Ascending aorta (tissue), 2 donors: ENCODE data around the gene SEC24D. TPM values are rescaled to one million over a fixed set of nuclear protein-coding genes. Genes with fewer than 3 reads are reported as not detected.

Experiments
- DNase-seq, 2 donors: peaks; one replicate each; pipeline ENCODE4 v3.0.0-alpha.2; 2019; ENCODE audit warnings: low spot score in 2 of 2
- H3K27ac ChIP-seq, 2 donors: fragments of 200-600 bp; sonication (generic); one replicate each; pipeline ENCODE4 v1.5.1; 2016 to 2017; ENCODE audit warnings: mild to moderate bottlenecking in 1 of 2
- H3K27me3 ChIP-seq: fragments of 200-600 bp; sonication (generic); one replicate; pipeline ENCODE4 v1.5.1; 2017
- H3K36me3 ChIP-seq, 2 donors: fragments of 200-600 bp; sonication (generic); one replicate each; pipeline ENCODE4 v1.5.1; 2016
- H3K4me1 ChIP-seq, 2 donors: fragments of 200-600 bp; sonication (generic); one replicate each; pipeline ENCODE4 v1.5.1; 2016 to 2017; ENCODE audit warnings: mild to moderate bottlenecking in 1 of 2
- H3K4me3 ChIP-seq, 2 donors: fragments of 200-600 bp; sonication (generic); one replicate each; pipeline ENCODE4 v1.5.1; 2016 to 2017; ENCODE audit warnings: mild to moderate bottlenecking in 1 of 2
- H3K9me3 ChIP-seq, 2 donors: fragments of 200-600 bp; sonication (generic); one replicate each; pipeline ENCODE4 v1.5.1; 2016
- intact Hi-C: fragments of 100-400 bp; cut with DNase I; formaldehyde crosslinking; loops from one replicate; pipeline ENCODE4 v1.15.1; 2023
- total RNA-seq: library from RNA; depleted of rRNA; stranded (reverse); fragments of >200 nt; gene quantifications from one replicate; pipeline ENCODE4 v1.1.0, GENCODE V29; 2016
- TF ChIP-seq, protein P1 (sequence below), 3 experiments: fragments of 200-600 bp in 2 of 3; fragments of 450-650 bp in 1 of 3; sonication (generic) in 2 of 3; IDR thresholded peaks; one replicate each; pipeline ENCODE4 v1.5.1; 2016 to 2019; ENCODE audit warnings: antibody characterized with exemption in 3 of 3, mild to moderate bottlenecking in 1 of 3, moderate library complexity in 1 of 3

Gene SEC24D
- total RNA-seq, 1 donor from 2014 or later = 108 TPM

DNA sequence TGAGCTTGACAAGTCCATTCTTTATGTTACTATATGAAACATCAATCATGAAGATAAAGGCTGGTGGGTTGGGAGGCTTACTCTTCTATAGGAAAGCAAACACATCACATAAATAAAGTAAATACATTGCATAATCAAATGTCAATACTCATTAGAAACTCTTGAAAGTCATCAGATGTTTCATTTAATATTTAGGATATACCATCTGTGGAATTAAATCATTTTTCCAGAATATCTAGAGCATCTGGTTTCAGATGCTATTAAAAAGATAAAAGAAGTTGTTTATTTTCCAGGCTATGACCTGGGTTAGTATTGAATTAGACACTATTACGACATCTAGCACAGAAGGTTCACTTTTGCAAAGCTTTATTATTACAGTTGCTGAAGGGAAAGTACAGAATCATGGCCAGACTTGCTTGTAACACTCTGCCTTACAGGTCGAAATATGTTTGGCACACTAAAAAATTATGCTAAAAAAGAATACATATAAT lies 78.1 kb downstream of the SEC24D start:
- DNase-seq = no peak
- no peaks in the 10 kb centered on the region for H3K27me3 ChIP-seq
- intact Hi-C loops = no loop called here
- H3K9me3 ChIP-seq = no peaks in the 10 kb centered on the region
- no peak overlapping the region for H3K4me3 ChIP-seq
- peaks cover 0 to 5% of the 10 kb centered on the region in 2 donors for H3K36me3 ChIP-seq
- H3K27ac ChIP-seq = peak overlapping the region; percentile 76 to 87
- peaks cover 12 to 70% of the 10 kb centered on the region in 2 donors for H3K4me1 ChIP-seq
- TF ChIP-seq, protein P1, sequence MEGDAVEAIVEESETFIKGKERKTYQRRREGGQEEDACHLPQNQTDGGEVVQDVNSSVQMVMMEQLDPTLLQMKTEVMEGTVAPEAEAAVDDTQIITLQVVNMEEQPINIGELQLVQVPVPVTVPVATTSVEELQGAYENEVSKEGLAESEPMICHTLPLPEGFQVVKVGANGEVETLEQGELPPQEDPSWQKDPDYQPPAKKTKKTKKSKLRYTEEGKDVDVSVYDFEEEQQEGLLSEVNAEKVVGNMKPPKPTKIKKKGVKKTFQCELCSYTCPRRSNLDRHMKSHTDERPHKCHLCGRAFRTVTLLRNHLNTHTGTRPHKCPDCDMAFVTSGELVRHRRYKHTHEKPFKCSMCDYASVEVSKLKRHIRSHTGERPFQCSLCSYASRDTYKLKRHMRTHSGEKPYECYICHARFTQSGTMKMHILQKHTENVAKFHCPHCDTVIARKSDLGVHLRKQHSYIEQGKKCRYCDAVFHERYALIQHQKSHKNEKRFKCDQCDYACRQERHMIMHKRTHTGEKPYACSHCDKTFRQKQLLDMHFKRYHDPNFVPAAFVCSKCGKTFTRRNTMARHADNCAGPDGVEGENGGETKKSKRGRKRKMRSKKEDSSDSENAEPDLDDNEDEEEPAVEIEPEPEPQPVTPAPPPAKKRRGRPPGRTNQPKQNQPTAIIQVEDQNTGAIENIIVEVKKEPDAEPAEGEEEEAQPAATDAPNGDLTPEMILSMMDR (IDR thresholded peaks at IDR 0.05) = no peak

DNA sequence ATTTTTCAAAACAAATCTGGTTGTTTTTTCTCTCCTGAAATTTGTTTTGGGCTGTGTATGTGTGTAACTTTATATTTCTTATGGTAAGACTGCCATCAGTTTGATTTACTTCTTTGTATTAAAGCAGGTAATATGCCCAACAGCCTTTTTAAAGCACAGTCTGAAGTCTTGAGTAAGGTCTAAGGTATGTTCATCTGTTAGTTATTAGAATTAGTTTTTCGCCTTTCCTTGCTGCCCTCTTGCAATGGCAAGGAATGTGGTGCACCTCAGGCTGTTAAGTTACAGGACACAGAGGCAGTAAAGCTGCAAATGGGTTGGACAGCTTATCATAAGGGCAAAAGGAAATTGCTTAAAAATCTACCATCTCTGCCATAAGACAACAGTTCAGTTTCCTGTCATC lies 79.0 kb downstream of the SEC24D start:
- peaks cover 12 to 62% of the 10 kb centered on the region in 2 donors for H3K4me1 ChIP-seq
- H3K4me3 ChIP-seq = no peak overlapping the region
- intact Hi-C loops = no loop called here
- no peaks in the 10 kb centered on the region for H3K9me3 ChIP-seq
- TF ChIP-seq, protein P1 (IDR thresholded peaks at IDR 0.05) = no peak
- no peak for DNase-seq
- peaks cover 0 to 12% of the 10 kb centered on the region in 2 donors for H3K36me3 ChIP-seq
- H3K27me3 ChIP-seq = no peaks in the 10 kb centered on the region
- peak overlapping the region; percentile 76 to 87 for H3K27ac ChIP-seq

DNA sequence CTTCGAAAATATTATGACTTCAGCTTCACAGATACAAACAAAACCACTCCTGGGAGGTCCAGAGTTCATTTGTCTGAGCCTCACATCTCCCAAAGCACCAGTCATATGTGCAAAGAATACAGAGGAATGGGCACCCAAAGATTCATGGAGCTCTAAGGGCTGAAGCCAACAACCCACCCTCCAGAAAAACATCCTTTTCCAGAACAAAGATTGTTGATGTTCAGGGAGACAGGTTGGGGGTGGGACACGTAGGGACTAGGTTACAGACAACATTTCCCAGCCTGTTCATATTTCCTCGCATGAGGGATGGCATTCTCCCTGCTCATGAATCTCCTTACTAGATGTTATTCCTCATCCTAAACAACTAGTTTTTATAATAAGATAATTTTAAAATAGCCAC lies 79.5 kb downstream of the SEC24D start:
- intact Hi-C loops = no loop called here
- H3K36me3 ChIP-seq = peaks cover 4 to 17% of the 10 kb centered on the region in 2 donors
- H3K27ac ChIP-seq = peak overlapping the region; percentile 76 to 87
- peaks cover 14 to 62% of the 10 kb centered on the region in 2 donors for H3K4me1 ChIP-seq
- H3K9me3 ChIP-seq = no peaks in the 10 kb centered on the region
- H3K27me3 ChIP-seq = no peaks in the 10 kb centered on the region
- TF ChIP-seq, protein P1 (IDR thresholded peaks at IDR 0.05) = no peak
- DNase-seq = no peak
- no peak overlapping the region for H3K4me3 ChIP-seq

DNA sequence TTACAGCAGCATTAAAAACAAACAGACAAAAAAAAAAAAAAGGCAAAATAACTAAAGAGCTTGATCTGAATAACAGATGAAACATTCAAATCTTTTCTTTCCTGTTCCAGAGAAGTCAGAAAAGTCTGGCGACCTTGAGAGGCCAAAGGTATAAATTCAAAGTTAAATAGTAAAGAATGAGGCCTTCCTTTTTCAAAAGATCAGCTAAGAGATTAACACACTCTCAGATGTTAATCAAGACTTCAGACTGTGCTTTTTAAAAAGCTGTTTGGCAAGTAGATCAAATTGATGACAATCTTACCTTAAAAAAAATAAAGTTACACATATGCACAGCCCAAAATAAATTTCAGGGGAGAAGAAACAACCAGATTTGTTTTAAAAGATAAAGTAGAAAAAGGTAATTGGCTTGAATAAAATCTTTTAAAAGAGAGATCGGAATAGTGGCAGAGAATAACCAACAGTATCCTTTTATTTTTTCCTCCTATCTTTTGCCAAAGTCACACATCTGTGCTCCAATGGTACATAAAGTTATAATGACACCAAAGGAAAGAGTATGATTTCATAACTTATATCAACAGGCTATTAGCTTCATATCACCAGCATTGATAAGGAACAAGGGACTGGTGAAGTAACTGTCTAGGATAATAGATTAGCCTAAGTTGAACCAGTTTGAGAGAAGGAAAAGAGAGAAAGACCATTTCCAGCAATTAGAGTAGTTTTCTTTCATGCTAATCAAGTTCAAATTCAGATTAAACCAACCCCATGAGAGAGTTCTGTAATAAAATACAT lies 80.3 kb downstream of the SEC24D start:
- peaks cover 16 to 54% of the 10 kb centered on the region in 2 donors for H3K4me1 ChIP-seq
- peak overlapping the region; percentile 76 to 87 for H3K27ac ChIP-seq
- TF ChIP-seq, protein P1 (IDR thresholded peaks at IDR 0.05) = no peak
- no peaks in the 10 kb centered on the region for H3K9me3 ChIP-seq
- H3K27me3 ChIP-seq = no peaks in the 10 kb centered on the region
- intact Hi-C loops = no loop called here
- H3K36me3 ChIP-seq = peaks cover 7 to 25% of the 10 kb centered on the region in 2 donors
- H3K4me3 ChIP-seq = no peak overlapping the region
- no peak for DNase-seq

DNA sequence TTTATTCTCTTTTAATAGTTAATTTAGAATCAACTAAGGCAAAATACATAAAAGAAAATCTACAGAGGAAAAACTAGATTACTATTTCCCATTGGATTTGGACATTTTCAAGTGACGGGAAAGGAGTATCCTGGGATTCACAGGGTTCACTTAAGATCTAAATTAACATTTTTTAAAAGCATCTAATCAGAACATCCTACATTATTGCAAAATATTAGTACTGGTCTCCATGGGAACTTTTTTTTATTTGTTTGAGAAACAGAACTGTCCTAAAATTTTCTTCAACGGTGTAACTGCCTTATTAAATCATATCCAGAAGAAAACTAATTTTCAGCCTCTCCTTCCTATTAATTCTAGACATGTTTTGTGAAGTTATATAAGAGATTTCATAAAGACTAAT lies 81.0 kb downstream of the SEC24D start:
- Histone ChIP-seq H3K27ac (peak overlapping the region; percentile 76 to 87), H3K4me1 (peaks cover 16 to 47% of the 10 kb centered on the region in 2 donors), H3K27me3 (no peaks in the 10 kb centered on the region), H3K9me3 (no peaks in the 10 kb centered on the region), H3K4me3 (no peak overlapping the region), H3K36me3 (peaks cover 7 to 32% of the 10 kb centered on the region in 2 donors)
- TF ChIP-seq, protein P1 (IDR thresholded peaks at IDR 0.05) = no peak
- no peak for DNase-seq
- intact Hi-C loops = no loop called here
